Measurements from ENCODE around the gene ULK4. TPM values are rescaled to one million over a fixed set of nuclear protein-coding genes. Genes with fewer than 3 reads are reported as not detected.

ULK4 gene
- polyA plus RNA-seq, 1 donor from 2014 or later: 5.6 TPM

- H3K4me1 Mint-ChIP-seq: no peaks in the 10 kb centered on the region
- no peaks in the 10 kb centered on the region for H3K9me3 Mint-ChIP-seq
- no peaks in the 10 kb centered on the region for H3K27me3 Mint-ChIP-seq
- H3K27ac Mint-ChIP-seq: no peak overlapping the region
- no peak overlapping the region for H3K4me3 Mint-ChIP-seq
- H3K36me3 Mint-ChIP-seq: no peaks in the 10 kb centered on the region
These were observed 633.0 kb downstream of the ULK4 start for GRCh38 chr3:41328926-41329325.

- Mint-ChIP-seq H3K27me3 (no peaks in the 10 kb centered on the region), H3K36me3 (no peaks in the 10 kb centered on the region), H3K4me1 (no peaks in the 10 kb centered on the region), H3K9me3 (no peaks in the 10 kb centered on the region), H3K27ac (no peak overlapping the region), H3K4me3 (no peak overlapping the region)
These were observed 634.2 kb downstream of the ULK4 start for GRCh38 chr3:41327718-41328117.

- Mint-ChIP-seq H3K4me3 (no peak overlapping the region), H3K4me1 (no peaks in the 10 kb centered on the region), H3K36me3 (peaks cover 2% of the 10 kb centered on the region), H3K27ac (no peak overlapping the region), H3K9me3 (no peaks in the 10 kb centered on the region), H3K27me3 (no peaks in the 10 kb centered on the region)
These were observed 637.8 kb downstream of the ULK4 start for GRCh38 chr3:41324156-41324475.

- no peaks in the 10 kb centered on the region for H3K4me1 Mint-ChIP-seq
- peaks cover 2% of the 10 kb centered on the region for H3K36me3 Mint-ChIP-seq
- no peak overlapping the region for H3K4me3 Mint-ChIP-seq
- H3K27ac Mint-ChIP-seq: no peak overlapping the region
- no peaks in the 10 kb centered on the region for H3K27me3 Mint-ChIP-seq
- no peaks in the 10 kb centered on the region for H3K9me3 Mint-ChIP-seq
These were observed 638.3 kb downstream of the ULK4 start for GRCh38 chr3:41323467-41324155.

- H3K9me3 Mint-ChIP-seq: no peaks in the 10 kb centered on the region
- H3K27me3 Mint-ChIP-seq: no peaks in the 10 kb centered on the region
- no peak overlapping the region for H3K4me3 Mint-ChIP-seq
- H3K36me3 Mint-ChIP-seq: peaks cover 4% of the 10 kb centered on the region
- no peak overlapping the region for H3K27ac Mint-ChIP-seq
- no peaks in the 10 kb centered on the region for H3K4me1 Mint-ChIP-seq
These were observed 640.3 kb downstream of the ULK4 start for GRCh38 chr3:41321642-41321980.

GRCh38 chr3:41320953-41321641, 640.8 kb downstream of the ULK4 start:
- H3K4me1 Mint-ChIP-seq: no peaks in the 10 kb centered on the region
- H3K4me3 Mint-ChIP-seq: no peak overlapping the region
- H3K9me3 Mint-ChIP-seq: no peaks in the 10 kb centered on the region
- H3K36me3 Mint-ChIP-seq: peaks cover 4% of the 10 kb centered on the region
- no peak overlapping the region for H3K27ac Mint-ChIP-seq
- no peaks in the 10 kb centered on the region for H3K27me3 Mint-ChIP-seq

GRCh38 chr3:41318520-41318919, 643.4 kb downstream of the ULK4 start:
- Mint-ChIP-seq H3K4me3 (no peak overlapping the region), H3K27me3 (no peaks in the 10 kb centered on the region), H3K36me3 (peaks cover 4% of the 10 kb centered on the region), H3K4me1 (no peaks in the 10 kb centered on the region), H3K27ac (no peak overlapping the region), H3K9me3 (no peaks in the 10 kb centered on the region)

- H3K4me1 Mint-ChIP-seq: no peaks in the 10 kb centered on the region
- no peaks in the 10 kb centered on the region for H3K9me3 Mint-ChIP-seq
- H3K4me3 Mint-ChIP-seq: no peak overlapping the region
- H3K36me3 Mint-ChIP-seq: peaks cover 4% of the 10 kb centered on the region
- H3K27ac Mint-ChIP-seq: no peak overlapping the region
- no peaks in the 10 kb centered on the region for H3K27me3 Mint-ChIP-seq
These were observed 644.2 kb downstream of the ULK4 start for GRCh38 chr3:41317718-41318117.

GRCh38 chr3:41317298-41317697, 644.6 kb downstream of the ULK4 start:
- Mint-ChIP-seq H3K9me3 (no peaks in the 10 kb centered on the region), H3K27ac (no peak overlapping the region), H3K4me1 (no peaks in the 10 kb centered on the region), H3K36me3 (peaks cover 3% of the 10 kb centered on the region), H3K27me3 (no peaks in the 10 kb centered on the region), H3K4me3 (no peak overlapping the region)

- no peaks in the 10 kb centered on the region for H3K4me1 Mint-ChIP-seq
- H3K4me3 Mint-ChIP-seq: no peak overlapping the region
- H3K27me3 Mint-ChIP-seq: no peaks in the 10 kb centered on the region
- H3K27ac Mint-ChIP-seq: no peak overlapping the region
- no peaks in the 10 kb centered on the region for H3K9me3 Mint-ChIP-seq
- H3K36me3 Mint-ChIP-seq: peaks cover 4% of the 10 kb centered on the region
These were observed 646.8 kb downstream of the ULK4 start for GRCh38 chr3:41315126-41315525.

GRCh38 chr3:41308119-41308518, 653.8 kb downstream of the ULK4 start:
- Mint-ChIP-seq H3K36me3 (peaks cover 5% of the 10 kb centered on the region), H3K4me1 (no peaks in the 10 kb centered on the region), H3K27me3 (no peaks in the 10 kb centered on the region), H3K9me3 (peaks cover 0 to 2% (median 0%) of the 10 kb centered on the region in 3 donors), H3K27ac (no peak overlapping the region), H3K4me3 (no peak overlapping the region)

GRCh38 chr3:41307065-41307464, 654.8 kb downstream of the ULK4 start:
- no peaks in the 10 kb centered on the region for H3K4me1 Mint-ChIP-seq
- no peak overlapping the region for H3K27ac Mint-ChIP-seq
- H3K4me3 Mint-ChIP-seq: no peak overlapping the region
- peaks cover 5% of the 10 kb centered on the region for H3K36me3 Mint-ChIP-seq
- H3K9me3 Mint-ChIP-seq: peaks cover 0 to 2% (median 0%) of the 10 kb centered on the region in 3 donors
- no peaks in the 10 kb centered on the region for H3K27me3 Mint-ChIP-seq

- H3K36me3 Mint-ChIP-seq: peaks cover 3% of the 10 kb centered on the region
- no peak overlapping the region for H3K4me3 Mint-ChIP-seq
- peaks cover 0 to 2% (median 0%) of the 10 kb centered on the region in 3 donors for H3K9me3 Mint-ChIP-seq
- no peak overlapping the region for H3K27ac Mint-ChIP-seq
- H3K4me1 Mint-ChIP-seq: no peaks in the 10 kb centered on the region
- H3K27me3 Mint-ChIP-seq: no peaks in the 10 kb centered on the region
These were observed 657.3 kb downstream of the ULK4 start for GRCh38 chr3:41304593-41304992.

GRCh38 chr3:41302295-41302694, 659.6 kb downstream of the ULK4 start:
- Mint-ChIP-seq H3K9me3 (peaks cover 0 to 2% (median 0%) of the 10 kb centered on the region in 3 donors), H3K27ac (no peak overlapping the region), H3K36me3 (peaks cover 1% of the 10 kb centered on the region), H3K27me3 (no peaks in the 10 kb centered on the region), H3K4me3 (no peak overlapping the region), H3K4me1 (no peaks in the 10 kb centered on the region)

GRCh38 chr3:41301548-41301947, 660.4 kb downstream of the ULK4 start:
- H3K36me3 Mint-ChIP-seq: peaks cover 1% of the 10 kb centered on the region
- no peak overlapping the region for H3K27ac Mint-ChIP-seq
- H3K4me1 Mint-ChIP-seq: no peaks in the 10 kb centered on the region
- H3K9me3 Mint-ChIP-seq: peaks cover 0 to 2% (median 0%) of the 10 kb centered on the region in 3 donors
- no peaks in the 10 kb centered on the region for H3K27me3 Mint-ChIP-seq
- H3K4me3 Mint-ChIP-seq: no peak overlapping the region

GRCh38 chr3:41299036-41299435, 662.9 kb downstream of the ULK4 start:
- no peaks in the 10 kb centered on the region for H3K27me3 Mint-ChIP-seq
- H3K4me1 Mint-ChIP-seq: no peaks in the 10 kb centered on the region
- H3K9me3 Mint-ChIP-seq: no peaks in the 10 kb centered on the region
- no peaks in the 10 kb centered on the region for H3K36me3 Mint-ChIP-seq
- no peak overlapping the region for H3K4me3 Mint-ChIP-seq
- no peak overlapping the region for H3K27ac Mint-ChIP-seq

All from IgD-negative memory B cell (primary cell).